ENCODE measurements around the gene MAMLD1. TPM values are rescaled to one million over a fixed set of nuclear protein-coding genes. Genes with fewer than 3 reads are reported as not detected.
A peak's percentile ranks its signal among the peaks of the same experiment; 100 is the strongest.

Gene MAMLD1
- total RNA-seq, 2 donors from 2014 or later, result 2.7 to 3.4 TPM

- ATAC-seq (replicated peaks in 1 of 2), result no peak
- peaks cover 0 to 1% of the 10 kb centered on the region in 2 donors for H3K36me3 Mint-ChIP-seq (ENCODE audit: insufficient read depth in 2 of 2)
- H3K9me3 Mint-ChIP-seq, result no peaks in the 10 kb centered on the region
- peak; percentile 36 to 46 for DNase-seq
- peaks cover 15% of the 10 kb centered on the region for H3K4me1 Mint-ChIP-seq (ENCODE audit: low read depth)
- H3K4me3 Mint-ChIP-seq, result peak overlapping the region; percentile 79 to 90
- peaks cover 26% of the 10 kb centered on the region for H3K27me3 Mint-ChIP-seq (ENCODE audit: low read depth)
- no peak overlapping the region for H3K27ac Mint-ChIP-seq
These were observed 1.3 kb upstream of the MAMLD1 start for GRCh38 chrX:150361777-150362351.

GRCh38 chrX:150363561-150364346 lies 637 bp downstream of the MAMLD1 start:
- peak overlapping the region; percentile 77 to 78 for H3K4me3 Mint-ChIP-seq
- DNase-seq, result peak; percentile 32 to 37
- H3K9me3 Mint-ChIP-seq, result no peaks in the 10 kb centered on the region
- ATAC-seq (replicated peaks in 1 of 2), result peak; percentile 16 to 27
- H3K27ac Mint-ChIP-seq, result no peak overlapping the region
- H3K27me3 Mint-ChIP-seq (ENCODE audit: low read depth), result peaks cover 26% of the 10 kb centered on the region
- peaks cover 17% of the 10 kb centered on the region for H3K4me1 Mint-ChIP-seq (ENCODE audit: low read depth)
- H3K36me3 Mint-ChIP-seq (ENCODE audit: insufficient read depth in 2 of 2), result peaks cover 0 to 1% of the 10 kb centered on the region in 2 donors

- peak; percentile 17 to 21 for ATAC-seq (replicated peaks in 1 of 2)
- peak overlapping the region; percentile 77 to 78 for H3K4me3 Mint-ChIP-seq
- peaks cover 17% of the 10 kb centered on the region for H3K4me1 Mint-ChIP-seq (ENCODE audit: low read depth)
- H3K36me3 Mint-ChIP-seq (ENCODE audit: insufficient read depth in 2 of 2), result peaks cover 0 to 1% of the 10 kb centered on the region in 2 donors
- peak; percentile 24 to 38 for DNase-seq
- no peaks in the 10 kb centered on the region for H3K9me3 Mint-ChIP-seq
- H3K27me3 Mint-ChIP-seq (ENCODE audit: low read depth), result peaks cover 23% of the 10 kb centered on the region
- H3K27ac Mint-ChIP-seq, result no peak overlapping the region
These were observed 1.4 kb downstream of the MAMLD1 start for GRCh38 chrX:150364347-150365050.

- ATAC-seq (replicated peaks in 1 of 2), result peak; percentile 42 to 50
- DNase-seq, result peak; percentile 70 to 83
- Mint-ChIP-seq H3K27me3 (ENCODE audit: low read depth) (peaks cover 15% of the 10 kb centered on the region), H3K4me1 (ENCODE audit: low read depth) (peaks cover 17% of the 10 kb centered on the region), H3K36me3 (ENCODE audit: insufficient read depth in 2 of 2) (peaks cover 0 to 1% of the 10 kb centered on the region in 2 donors), H3K27ac (no peak overlapping the region), H3K4me3 (peak overlapping the region; percentile 77 to 85), H3K9me3 (no peaks in the 10 kb centered on the region)
These were observed 2.2 kb downstream of the MAMLD1 start for GRCh38 chrX:150365051-150365989.

GRCh38 chrX:150365990-150366911 lies 3.1 kb downstream of the MAMLD1 start:
- Mint-ChIP-seq H3K36me3 (ENCODE audit: insufficient read depth in 2 of 2) (peaks cover 0 to 1% of the 10 kb centered on the region in 2 donors), H3K9me3 (no peaks in the 10 kb centered on the region), H3K27me3 (ENCODE audit: low read depth) (peaks cover 5% of the 10 kb centered on the region), H3K4me1 (ENCODE audit: low read depth) (peaks cover 15% of the 10 kb centered on the region), H3K27ac (no peak overlapping the region), H3K4me3 (peak overlapping the region; percentile 77 to 85)
- peak in 1 of 2 donors; percentile 5 for DNase-seq
- ATAC-seq (replicated peaks in 1 of 2), result no peak

GRCh38 chrX:150366951-150367545 lies 3.9 kb downstream of the MAMLD1 start:
- peaks cover 7% of the 10 kb centered on the region for H3K4me1 Mint-ChIP-seq (ENCODE audit: low read depth)
- DNase-seq, result no peak
- H3K4me3 Mint-ChIP-seq, result peak overlapping the region; percentile 77 to 85
- peaks cover 4% of the 10 kb centered on the region for H3K27me3 Mint-ChIP-seq (ENCODE audit: low read depth)
- no peak for ATAC-seq (replicated peaks in 1 of 2)
- peaks cover 0 to 1% of the 10 kb centered on the region in 2 donors for H3K36me3 Mint-ChIP-seq (ENCODE audit: insufficient read depth in 2 of 2)
- no peaks in the 10 kb centered on the region for H3K9me3 Mint-ChIP-seq
- H3K27ac Mint-ChIP-seq, result no peak overlapping the region

GRCh38 chrX:150370589-150371312 lies 7.6 kb downstream of the MAMLD1 start:
- Mint-ChIP-seq H3K4me1 (ENCODE audit: low read depth) (peaks cover 7% of the 10 kb centered on the region), H3K36me3 (ENCODE audit: insufficient read depth in 2 of 2) (no peaks in the 10 kb centered on the region), H3K27ac (no peak overlapping the region), H3K9me3 (no peaks in the 10 kb centered on the region), H3K4me3 (no peak overlapping the region), H3K27me3 (ENCODE audit: low read depth) (peaks cover 28% of the 10 kb centered on the region)
- ATAC-seq (replicated peaks in 1 of 2) (no peak), DNase-seq (no peak)

GRCh38 chrX:150371877-150372276 lies 8.8 kb downstream of the MAMLD1 start:
- ATAC-seq (replicated peaks in 1 of 2) (no peak), DNase-seq (no peak)
- Mint-ChIP-seq H3K36me3 (ENCODE audit: insufficient read depth in 2 of 2) (no peaks in the 10 kb centered on the region), H3K27me3 (ENCODE audit: low read depth) (peaks cover 31% of the 10 kb centered on the region), H3K4me1 (ENCODE audit: low read depth) (peaks cover 2% of the 10 kb centered on the region), H3K9me3 (no peaks in the 10 kb centered on the region), H3K27ac (no peak overlapping the region), H3K4me3 (no peak overlapping the region)

GRCh38 chrX:150372280-150372679 lies 9.2 kb downstream of the MAMLD1 start:
- Mint-ChIP-seq H3K4me1 (ENCODE audit: low read depth) (no peaks in the 10 kb centered on the region), H3K27ac (no peak overlapping the region), H3K9me3 (no peaks in the 10 kb centered on the region), H3K36me3 (ENCODE audit: insufficient read depth in 2 of 2) (no peaks in the 10 kb centered on the region), H3K4me3 (no peak overlapping the region), H3K27me3 (ENCODE audit: low read depth) (peaks cover 31% of the 10 kb centered on the region)
- ATAC-seq (replicated peaks in 1 of 2), result no peak
- DNase-seq, result no peak

- Mint-ChIP-seq H3K27me3 (ENCODE audit: low read depth) (peaks cover 31% of the 10 kb centered on the region), H3K4me3 (no peak overlapping the region), H3K4me1 (ENCODE audit: low read depth) (no peaks in the 10 kb centered on the region), H3K27ac (no peak overlapping the region), H3K9me3 (no peaks in the 10 kb centered on the region), H3K36me3 (ENCODE audit: insufficient read depth in 2 of 2) (no peaks in the 10 kb centered on the region)
- DNase-seq (no peak), ATAC-seq (replicated peaks in 1 of 2) (no peak)
These were observed 9.6 kb downstream of the MAMLD1 start for GRCh38 chrX:150372756-150373155.

- Mint-ChIP-seq H3K4me1 (ENCODE audit: low read depth) (no peaks in the 10 kb centered on the region), H3K9me3 (no peaks in the 10 kb centered on the region), H3K4me3 (no peak overlapping the region), H3K27me3 (ENCODE audit: low read depth) (peaks cover 31% of the 10 kb centered on the region), H3K36me3 (ENCODE audit: insufficient read depth in 2 of 2) (no peaks in the 10 kb centered on the region), H3K27ac (no peak overlapping the region)
- DNase-seq (no peak), ATAC-seq (replicated peaks in 1 of 2) (no peak)
These were observed 12.2 kb downstream of the MAMLD1 start for GRCh38 chrX:150375243-150375770.

Data from activated T-cell treated with anti-CD3 and anti-CD28 coated beads, Interleukin-2, amount 50 U/mL, for 72 hours (primary cell).